SU-DHL-6 (cell line): ENCODE results near the gene MLLT10.

Source experiments
- EZH2phosphoT487 ChIP-seq: fragments of 200-600 bp; sonication (generic), shearing (Covaris generic); conservative IDR thresholded peaks from 2 replicates; pipeline ENCODE4 v1.6.1; 2018; ENCODE audit warnings: mild to moderate bottlenecking, antibody characterized with exemption, low read length, moderate library complexity, mixed read lengths
- TF ChIP-seq, protein P1 (sequence below): fragments of 200-600 bp; sonication (generic); IDR thresholded peaks from one replicate; pipeline ENCODE4 v1.5.1; 2017; ENCODE audit warnings: antibody characterized with exemption, mild to moderate bottlenecking, low read length, moderate library complexity; ENCODE audit not compliant: insufficient read depth, poor library complexity, severe bottlenecking

DNA sequence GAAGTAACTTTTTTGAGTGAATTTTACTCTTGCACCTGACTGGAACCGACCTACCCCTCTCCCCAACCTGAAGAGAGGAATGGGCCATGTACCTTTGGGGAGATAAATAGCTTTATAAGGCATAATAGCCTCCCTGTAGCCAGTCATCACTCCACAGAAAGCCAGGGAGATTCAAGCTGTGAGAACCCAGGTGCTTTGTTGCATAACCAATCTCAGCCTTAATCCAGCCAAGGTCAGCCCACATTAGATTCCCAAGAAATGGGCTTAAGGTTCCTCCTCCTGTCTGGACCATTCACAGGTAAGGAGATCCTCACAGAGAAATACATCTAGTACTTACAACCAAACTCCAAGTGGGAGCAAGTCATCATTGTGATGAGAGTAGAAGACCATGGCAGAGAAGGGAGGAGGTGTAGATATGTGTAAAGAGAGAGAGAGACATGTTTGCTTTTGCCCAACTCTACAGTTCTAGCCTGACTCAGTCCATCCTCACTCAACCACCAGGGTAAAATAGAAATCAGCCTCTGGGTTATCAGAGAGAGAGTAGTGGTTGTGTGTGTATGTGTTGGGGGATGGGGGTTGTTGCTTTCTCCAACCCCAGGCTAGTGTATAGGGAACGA is 32.2 kb upstream of the MLLT10 start:
- TF ChIP-seq, protein P1, sequence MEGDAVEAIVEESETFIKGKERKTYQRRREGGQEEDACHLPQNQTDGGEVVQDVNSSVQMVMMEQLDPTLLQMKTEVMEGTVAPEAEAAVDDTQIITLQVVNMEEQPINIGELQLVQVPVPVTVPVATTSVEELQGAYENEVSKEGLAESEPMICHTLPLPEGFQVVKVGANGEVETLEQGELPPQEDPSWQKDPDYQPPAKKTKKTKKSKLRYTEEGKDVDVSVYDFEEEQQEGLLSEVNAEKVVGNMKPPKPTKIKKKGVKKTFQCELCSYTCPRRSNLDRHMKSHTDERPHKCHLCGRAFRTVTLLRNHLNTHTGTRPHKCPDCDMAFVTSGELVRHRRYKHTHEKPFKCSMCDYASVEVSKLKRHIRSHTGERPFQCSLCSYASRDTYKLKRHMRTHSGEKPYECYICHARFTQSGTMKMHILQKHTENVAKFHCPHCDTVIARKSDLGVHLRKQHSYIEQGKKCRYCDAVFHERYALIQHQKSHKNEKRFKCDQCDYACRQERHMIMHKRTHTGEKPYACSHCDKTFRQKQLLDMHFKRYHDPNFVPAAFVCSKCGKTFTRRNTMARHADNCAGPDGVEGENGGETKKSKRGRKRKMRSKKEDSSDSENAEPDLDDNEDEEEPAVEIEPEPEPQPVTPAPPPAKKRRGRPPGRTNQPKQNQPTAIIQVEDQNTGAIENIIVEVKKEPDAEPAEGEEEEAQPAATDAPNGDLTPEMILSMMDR = no peak
- TF ChIP-seq EZH2phosphoT487 = no peak
